Mucosa of descending colon (tissue), 3 donors: ENCODE measurements around the gene OR2AK2. TPM values are rescaled to one million over a fixed set of nuclear protein-coding genes. Genes with fewer than 3 reads are reported as not detected.

Source experiments
- ATAC-seq: fragments of 200-7000 bp; cut with Tn5 transposase; one replicate; pipeline ENCODE4 v1.9.1; 2020; ENCODE audit warnings: mild to moderate bottlenecking, moderate library complexity
- DNase-seq, 3 donors: peaks; one replicate each; pipeline ENCODE4 v3.0.0-alpha.2; 2020
- H3K36me3 ChIP-seq: fragments of 200-600 bp; one replicate; pipeline ENCODE4 v1.8.0; 2021; ENCODE audit warnings: low read depth, mild to moderate bottlenecking
- H3K4me1 ChIP-seq: fragments of 200-600 bp; one replicate; pipeline ENCODE4 v1.8.0; 2021; ENCODE audit warnings: low read depth, mild to moderate bottlenecking
- H3K4me3 ChIP-seq: fragments of 200-600 bp; one replicate; pipeline ENCODE4 v1.8.0; 2021; ENCODE audit warnings: mild to moderate bottlenecking
- H3K9me3 ChIP-seq: fragments of 200-600 bp; one replicate; pipeline ENCODE4 v1.8.0; 2021; ENCODE audit warnings: mild to moderate bottlenecking
- CTCF ChIP-seq: fragments of 200-600 bp; IDR thresholded peaks from one replicate; pipeline ENCODE4 v1.8.0; 2022; ENCODE audit warnings: antibody characterized with exemption, mild to moderate bottlenecking
- intact Hi-C, 2 donors: fragments of 100-400 bp; cut with DNase I in 1 of 2; cut with micrococcal nuclease in 1 of 2; formaldehyde crosslinking; loops; one replicate each; pipeline versions ENCODE4 v1.11.0 to v1.11.1; 2022; cut with DNase I, micrococcal nuclease
- long read RNA-seq, 2 donors: library from polyadenylated mRNA; unstranded; transcript quantifications; one replicate each; pipeline ENCODE4 v2.0.0, GENCODE V29; 2019 to 2021
- total RNA-seq, 3 donors: library from RNA; stranded (reverse); fragmentation: NEBNext Ultra II Directional in 2 of 3; extraction: Animal tissue kit (Norgen Biotek cat#: 25700) in 2 of 3; gene quantifications; one replicate each; pipeline versions ENCODE4 v1.2.1 to v1.2.4, GENCODE V29; 2021 to 2023
- donor health status: DM: no; HTN: no; CAD: no; lungs with moderate emphysema.
- donor health status: DM: no; HTN: no; CAD: no.
- donor health status: DM: no; HTN: yes; CAD: no.

Gene OR2AK2
- total RNA-seq: not detected
- long read RNA-seq, donor 1: 0 reads
- long read RNA-seq, donor 2: 0 reads

GRCh38 chr1:247964933-247965332 lies at the start of gene OR2AK2:
TSS of gene OR2AK2 (plus strand) at chr1:247965233. CDS start at chr1:247965377, 144 bp downstream.
- DNase-seq (no peak), ATAC-seq (no peak)
- H3K9me3 ChIP-seq: peaks cover 11% of the 10 kb centered on the region
- intact Hi-C loops: no loop called here
- no peaks in the 10 kb centered on the region for H3K4me1 ChIP-seq
- no peak within 1 kb of the TSS for H3K4me3 ChIP-seq
- no peaks in the 10 kb centered on the region for H3K36me3 ChIP-seq
- no peak for TF ChIP-seq CTCF

GRCh38 chr1:247919952-247920351 lies 45.1 kb upstream of the OR2AK2 start, which contains the start of gene OR2T8:
TSS of gene OR2T8 (plus strand) at chr1:247920252. CDS start at chr1:247921018, 766 bp downstream.
- Histone ChIP-seq H3K9me3 (no peaks in the 10 kb centered on the region), H3K36me3 (no peaks in the 10 kb centered on the region), H3K4me1 (no peaks in the 10 kb centered on the region), H3K4me3 (no peak within 1 kb of the TSS)
- no peak for ATAC-seq
- intact Hi-C loops: no loop called here
- DNase-seq: no peak
- TF ChIP-seq CTCF: no peak

GRCh38 chr1:247923941-247924340 lies 41.1 kb upstream of the OR2AK2 start:
- ATAC-seq (no peak), DNase-seq (no peak)
- H3K4me1 ChIP-seq: no peaks in the 10 kb centered on the region
- TF ChIP-seq CTCF: no peak
- H3K36me3 ChIP-seq: no peaks in the 10 kb centered on the region
- no peaks in the 10 kb centered on the region for H3K9me3 ChIP-seq
- H3K4me3 ChIP-seq: no peak overlapping the region
- intact Hi-C loops: no loop called here

- Histone ChIP-seq H3K9me3 (no peaks in the 10 kb centered on the region), H3K4me1 (no peaks in the 10 kb centered on the region), H3K4me3 (no peak within 1 kb of the TSS), H3K36me3 (no peaks in the 10 kb centered on the region)
- ATAC-seq: no peak
- DNase-seq: no peak
- TF ChIP-seq CTCF: no peak
- intact Hi-C loops: no loop called here
Observed at GRCh38 chr1:247924868-247925267, 40.2 kb upstream of the OR2AK2 start, which contains the start of gene OR2AJ1. TSS of gene OR2AJ1 (plus strand) at chr1:247924889. CDS start at chr1:247933769, 8,880 bp downstream.

GRCh38 chr1:247933989-247934388 lies 31.0 kb upstream of the OR2AK2 start:
- Histone ChIP-seq H3K9me3 (peaks cover 18% of the 10 kb centered on the region), H3K36me3 (no peaks in the 10 kb centered on the region), H3K4me3 (no peak overlapping the region), H3K4me1 (no peaks in the 10 kb centered on the region)
- TF ChIP-seq CTCF: no peak
- no peak for ATAC-seq
- intact Hi-C loops: no loop called here
- DNase-seq: no peak

- Histone ChIP-seq H3K4me3 (no peak overlapping the region), H3K9me3 (peaks cover 18% of the 10 kb centered on the region), H3K36me3 (no peaks in the 10 kb centered on the region), H3K4me1 (no peaks in the 10 kb centered on the region)
- intact Hi-C loops: no loop called here
- ATAC-seq (no peak), DNase-seq (no peak)
- TF ChIP-seq CTCF: no peak
Observed at GRCh38 chr1:247935781-247936180, 29.3 kb upstream of the OR2AK2 start.
